ENCODE results near the gene GDF11.
A peak's percentile ranks its signal among the peaks of the same experiment; 100 is the strongest.

GDF11 gene

GRCh38 chr12:55716582-55716957, 26.4 kb upstream of the GDF11 start:
- Mint-ChIP-seq H3K27ac (peak overlapping the region; percentile 100), H3K36me3 (no peaks in the 10 kb centered on the region), H3K27me3 (no peaks in the 10 kb centered on the region), H3K9me3 (no peaks in the 10 kb centered on the region), H3K4me3 (peak overlapping the region; percentile 92), H3K4me1 (peaks cover 31% of the 10 kb centered on the region)

GRCh38 chr12:55717011-55718007, 25.6 kb upstream of the GDF11 start:
- no peaks in the 10 kb centered on the region for H3K27me3 Mint-ChIP-seq
- H3K4me3 Mint-ChIP-seq: peak overlapping the region; percentile 92
- no peaks in the 10 kb centered on the region for H3K9me3 Mint-ChIP-seq
- peaks cover 31% of the 10 kb centered on the region for H3K4me1 Mint-ChIP-seq
- peak overlapping the region; percentile 72 for H3K27ac Mint-ChIP-seq
- H3K36me3 Mint-ChIP-seq: no peaks in the 10 kb centered on the region

GRCh38 chr12:55718015-55718414, 24.9 kb upstream of the GDF11 start:
- Mint-ChIP-seq H3K27me3 (no peaks in the 10 kb centered on the region), H3K4me1 (peaks cover 31% of the 10 kb centered on the region), H3K9me3 (no peaks in the 10 kb centered on the region), H3K27ac (no peak overlapping the region), H3K4me3 (no peak overlapping the region), H3K36me3 (no peaks in the 10 kb centered on the region)

GRCh38 chr12:55718624-55719275, 24.2 kb upstream of the GDF11 start:
- no peak overlapping the region for H3K27ac Mint-ChIP-seq
- no peaks in the 10 kb centered on the region for H3K9me3 Mint-ChIP-seq
- no peaks in the 10 kb centered on the region for H3K36me3 Mint-ChIP-seq
- peaks cover 31% of the 10 kb centered on the region for H3K4me1 Mint-ChIP-seq
- no peaks in the 10 kb centered on the region for H3K27me3 Mint-ChIP-seq
- H3K4me3 Mint-ChIP-seq: no peak overlapping the region

GRCh38 chr12:55719371-55719770, 23.6 kb upstream of the GDF11 start:
- Mint-ChIP-seq H3K9me3 (no peaks in the 10 kb centered on the region), H3K27ac (peak overlapping the region; percentile 12), H3K36me3 (no peaks in the 10 kb centered on the region), H3K4me3 (no peak overlapping the region), H3K27me3 (no peaks in the 10 kb centered on the region), H3K4me1 (peaks cover 31% of the 10 kb centered on the region)

GRCh38 chr12:55720071-55720564, 22.8 kb upstream of the GDF11 start, which contains the start of gene RDH5:
Gene RDH5, plus strand, starts transcription at chr12:55720393. Its CDS starts 792 bp downstream, at chr12:55721185.
- Mint-ChIP-seq H3K9me3 (no peaks in the 10 kb centered on the region), H3K36me3 (no peaks in the 10 kb centered on the region), H3K27me3 (no peaks in the 10 kb centered on the region), H3K27ac (peak within 1 kb of the TSS; percentile 12), H3K4me3 (no peak within 1 kb of the TSS), H3K4me1 (peaks cover 38% of the 10 kb centered on the region)

- Mint-ChIP-seq H3K9me3 (no peaks in the 10 kb centered on the region), H3K4me1 (peaks cover 38% of the 10 kb centered on the region), H3K36me3 (no peaks in the 10 kb centered on the region), H3K27me3 (no peaks in the 10 kb centered on the region), H3K27ac (no peak overlapping the region), H3K4me3 (no peak overlapping the region)
Measured at GRCh38 chr12:55720894-55721444, 22.0 kb upstream of the GDF11 start.

- no peaks in the 10 kb centered on the region for H3K36me3 Mint-ChIP-seq
- H3K27ac Mint-ChIP-seq: no peak overlapping the region
- H3K4me1 Mint-ChIP-seq: peaks cover 38% of the 10 kb centered on the region
- H3K4me3 Mint-ChIP-seq: no peak overlapping the region
- H3K27me3 Mint-ChIP-seq: no peaks in the 10 kb centered on the region
- no peaks in the 10 kb centered on the region for H3K9me3 Mint-ChIP-seq
Measured at GRCh38 chr12:55721601-55722213, 21.2 kb upstream of the GDF11 start.

- no peaks in the 10 kb centered on the region for H3K9me3 Mint-ChIP-seq
- no peaks in the 10 kb centered on the region for H3K36me3 Mint-ChIP-seq
- H3K27ac Mint-ChIP-seq: no peak overlapping the region
- no peak overlapping the region for H3K4me3 Mint-ChIP-seq
- H3K4me1 Mint-ChIP-seq: peaks cover 36% of the 10 kb centered on the region
- no peaks in the 10 kb centered on the region for H3K27me3 Mint-ChIP-seq
Measured at GRCh38 chr12:55722948-55723347, 20.0 kb upstream of the GDF11 start.

GRCh38 chr12:55723516-55724225, 19.3 kb upstream of the GDF11 start:
- H3K4me3 Mint-ChIP-seq: no peak overlapping the region
- H3K4me1 Mint-ChIP-seq: peaks cover 29% of the 10 kb centered on the region
- no peaks in the 10 kb centered on the region for H3K36me3 Mint-ChIP-seq
- H3K9me3 Mint-ChIP-seq: no peaks in the 10 kb centered on the region
- no peak overlapping the region for H3K27ac Mint-ChIP-seq
- no peaks in the 10 kb centered on the region for H3K27me3 Mint-ChIP-seq

GRCh38 chr12:55724226-55724939, 18.5 kb upstream of the GDF11 start:
- H3K36me3 Mint-ChIP-seq: no peaks in the 10 kb centered on the region
- no peak overlapping the region for H3K27ac Mint-ChIP-seq
- peaks cover 30% of the 10 kb centered on the region for H3K4me1 Mint-ChIP-seq
- H3K9me3 Mint-ChIP-seq: no peaks in the 10 kb centered on the region
- no peak overlapping the region for H3K4me3 Mint-ChIP-seq
- no peaks in the 10 kb centered on the region for H3K27me3 Mint-ChIP-seq

GRCh38 chr12:55724940-55725309, 18.0 kb upstream of the GDF11 start:
- Mint-ChIP-seq H3K36me3 (no peaks in the 10 kb centered on the region), H3K9me3 (no peaks in the 10 kb centered on the region), H3K27ac (no peak overlapping the region)

GRCh38 chr12:55725556-55725955, 17.4 kb upstream of the GDF11 start:
- H3K27me3 Mint-ChIP-seq: no peaks in the 10 kb centered on the region
- H3K27ac Mint-ChIP-seq: no peak overlapping the region
- no peak overlapping the region for H3K4me3 Mint-ChIP-seq
- no peaks in the 10 kb centered on the region for H3K9me3 Mint-ChIP-seq
- no peaks in the 10 kb centered on the region for H3K36me3 Mint-ChIP-seq
- H3K4me1 Mint-ChIP-seq: peaks cover 42% of the 10 kb centered on the region

More at GRCh38 chr12:55724940-55725309, 18.0 kb upstream of the GDF11 start:
- Mint-ChIP-seq H3K4me1 (peaks cover 36% of the 10 kb centered on the region), H3K4me3 (no peak overlapping the region), H3K27me3 (no peaks in the 10 kb centered on the region)

GRCh38 chr12:55726971-55727370, 16.0 kb upstream of the GDF11 start:
- no peaks in the 10 kb centered on the region for H3K27me3 Mint-ChIP-seq
- peaks cover 46% of the 10 kb centered on the region for H3K4me1 Mint-ChIP-seq
- H3K27ac Mint-ChIP-seq: peak overlapping the region; percentile 55
- no peaks in the 10 kb centered on the region for H3K9me3 Mint-ChIP-seq
- H3K36me3 Mint-ChIP-seq: no peaks in the 10 kb centered on the region
- peak overlapping the region; percentile 82 for H3K4me3 Mint-ChIP-seq

Measured in activated naive CD4-positive, alpha-beta T cell treated with anti-CD3 and anti-CD28 coated beads, Interleukin-2, amount 50 U/mL, for 24 hours (primary cell).